ENCODE results near the gene ACTN4.

GRCh38 chr19:38730731-38731589, 83.5 kb downstream of the ACTN4 start:
- TF ChIP-seq, protein P1, sequence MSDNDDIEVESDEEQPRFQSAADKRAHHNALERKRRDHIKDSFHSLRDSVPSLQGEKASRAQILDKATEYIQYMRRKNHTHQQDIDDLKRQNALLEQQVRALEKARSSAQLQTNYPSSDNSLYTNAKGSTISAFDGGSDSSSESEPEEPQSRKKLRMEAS (CRISPR knock-in tag; IDR thresholded peaks at IDR 0.05), result no peak
- TF ChIP-seq NR2C2 (CRISPR knock-in tag; IDR thresholded peaks at IDR 0.05), result no peak
- TF ChIP-seq, protein P2, sequence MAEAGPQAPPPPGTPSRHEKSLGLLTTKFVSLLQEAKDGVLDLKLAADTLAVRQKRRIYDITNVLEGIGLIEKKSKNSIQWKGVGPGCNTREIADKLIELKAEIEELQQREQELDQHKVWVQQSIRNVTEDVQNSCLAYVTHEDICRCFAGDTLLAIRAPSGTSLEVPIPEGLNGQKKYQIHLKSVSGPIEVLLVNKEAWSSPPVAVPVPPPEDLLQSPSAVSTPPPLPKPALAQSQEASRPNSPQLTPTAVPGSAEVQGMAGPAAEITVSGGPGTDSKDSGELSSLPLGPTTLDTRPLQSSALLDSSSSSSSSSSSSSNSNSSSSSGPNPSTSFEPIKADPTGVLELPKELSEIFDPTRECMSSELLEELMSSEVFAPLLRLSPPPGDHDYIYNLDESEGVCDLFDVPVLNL (CRISPR knock-in tag; IDR thresholded peaks at IDR 0.05; ENCODE audit: borderline replicate concordance, low read depth), result no peak
- no peak for TF ChIP-seq ZNF138 (CRISPR knock-in tag; conservative IDR thresholded peaks at IDR 0.05)
- no peak for TF ChIP-seq CTCF (IDR thresholded peaks at IDR 0.05)
- no peak for TF ChIP-seq CREM (CRISPR knock-in tag; IDR thresholded peaks at IDR 0.05)
- no peak for TF ChIP-seq CREB1 (CRISPR knock-in tag; IDR thresholded peaks at IDR 0.05)
- TF ChIP-seq ATF3 (CRISPR knock-in tag; conservative IDR thresholded peaks at IDR 0.05), result no peak
- no peak for TF ChIP-seq SMAD3 (CRISPR knock-in tag; IDR thresholded peaks at IDR 0.05; ENCODE audit: borderline replicate concordance)
- no peak for TF ChIP-seq ELF4 (CRISPR knock-in tag; IDR thresholded peaks at IDR 0.05; ENCODE audit: low read depth)
- TF ChIP-seq, protein P3, sequence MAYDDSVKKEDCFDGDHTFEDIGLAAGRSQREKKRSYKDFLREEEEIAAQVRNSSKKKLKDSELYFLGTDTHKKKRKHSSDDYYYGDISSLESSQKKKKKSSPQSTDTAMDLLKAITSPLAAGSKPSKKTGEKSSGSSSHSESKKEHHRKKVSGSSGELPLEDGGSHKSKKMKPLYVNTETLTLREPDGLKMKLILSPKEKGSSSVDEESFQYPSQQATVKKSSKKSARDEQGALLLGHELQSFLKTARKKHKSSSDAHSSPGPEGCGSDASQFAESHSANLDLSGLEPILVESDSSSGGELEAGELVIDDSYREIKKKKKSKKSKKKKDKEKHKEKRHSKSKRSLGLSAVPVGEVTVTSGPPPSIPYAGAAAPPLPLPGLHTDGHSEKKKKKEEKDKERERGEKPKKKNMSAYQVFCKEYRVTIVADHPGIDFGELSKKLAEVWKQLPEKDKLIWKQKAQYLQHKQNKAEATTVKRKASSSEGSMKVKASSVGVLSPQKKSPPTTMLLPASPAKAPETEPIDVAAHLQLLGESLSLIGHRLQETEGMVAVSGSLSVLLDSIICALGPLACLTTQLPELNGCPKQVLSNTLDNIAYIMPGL (CRISPR knock-in tag; IDR thresholded peaks at IDR 0.05), result no peak
- no peak for TF ChIP-seq FOXP1 (CRISPR knock-in tag; IDR thresholded peaks at IDR 0.05; ENCODE audit: borderline replicate concordance)
- no peak for TF ChIP-seq ZNF317 (CRISPR knock-in tag; IDR thresholded peaks at IDR 0.05; ENCODE audit: borderline replicate concordance, low read depth)
